ENCODE data around the gene NEURL3.
A peak's percentile ranks its signal among the peaks of the same experiment; 100 is the strongest.
"Not testable (repeated sequence)": the region's sequence is repeated elsewhere in the genome, so short reads cannot be mapped to it uniquely, and the experiment has no call there.

The NEURL3 gene

DNA sequence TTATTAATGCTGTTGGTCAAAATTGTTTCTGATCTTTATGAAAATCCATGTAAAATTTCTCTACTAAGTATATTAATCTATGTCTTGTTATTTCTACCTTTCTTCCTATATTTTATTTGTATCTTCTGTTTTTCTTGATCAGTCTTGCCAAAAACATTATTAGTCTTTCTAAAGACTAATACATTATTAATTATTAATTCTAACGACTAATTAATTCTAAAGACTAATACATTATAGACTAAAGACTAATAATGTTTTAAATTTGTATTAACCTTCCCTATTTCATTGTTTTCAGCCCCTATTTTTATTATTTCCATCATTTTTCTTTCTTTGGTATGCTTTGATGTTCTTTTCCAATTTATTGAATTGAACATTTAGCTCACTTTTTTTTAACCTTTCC lies 27.7 kb downstream of the NEURL3 start:
- DNase-seq = no peak

DNA sequence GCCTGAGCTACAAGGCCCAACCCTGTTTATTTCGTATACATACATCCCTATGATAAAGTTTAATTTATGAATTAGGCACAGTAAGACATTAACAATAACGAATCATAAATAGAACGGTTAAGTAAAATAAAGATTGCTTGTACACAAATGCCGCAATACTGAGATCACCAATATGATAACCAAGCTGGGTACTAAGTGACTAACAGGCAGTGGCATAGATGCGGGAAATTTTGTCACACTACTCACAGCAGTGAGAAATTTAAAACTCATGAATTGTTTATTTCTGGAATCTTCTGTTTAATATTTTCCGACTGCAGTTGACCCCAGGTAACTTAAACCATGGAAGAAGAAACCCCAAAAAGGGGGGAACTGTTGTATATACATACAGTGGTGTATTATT lies 33.4 kb downstream of the NEURL3 start:
- no peak for DNase-seq

DNA sequence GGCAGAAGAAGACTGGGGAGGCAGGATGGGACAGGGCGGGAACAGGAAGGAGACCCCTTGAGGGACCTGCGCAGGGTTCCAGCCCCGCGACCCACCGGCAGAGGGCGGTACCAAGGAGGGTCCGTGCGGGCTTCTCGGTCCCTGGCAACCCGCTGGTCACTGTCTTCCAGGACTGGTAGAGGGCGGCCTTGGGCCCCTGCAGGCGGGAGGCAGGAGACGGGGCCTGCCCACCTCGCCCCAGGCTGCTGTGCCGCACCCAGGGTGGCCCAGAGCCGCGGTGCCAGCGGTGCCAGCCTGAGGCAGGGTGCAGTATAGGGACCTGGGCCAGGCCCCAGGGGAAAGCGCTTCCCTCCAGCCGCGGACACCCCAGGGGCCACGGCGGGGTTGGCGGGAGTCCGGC lies 34.5 kb downstream of the NEURL3 start:
- no peak for DNase-seq

DNA sequence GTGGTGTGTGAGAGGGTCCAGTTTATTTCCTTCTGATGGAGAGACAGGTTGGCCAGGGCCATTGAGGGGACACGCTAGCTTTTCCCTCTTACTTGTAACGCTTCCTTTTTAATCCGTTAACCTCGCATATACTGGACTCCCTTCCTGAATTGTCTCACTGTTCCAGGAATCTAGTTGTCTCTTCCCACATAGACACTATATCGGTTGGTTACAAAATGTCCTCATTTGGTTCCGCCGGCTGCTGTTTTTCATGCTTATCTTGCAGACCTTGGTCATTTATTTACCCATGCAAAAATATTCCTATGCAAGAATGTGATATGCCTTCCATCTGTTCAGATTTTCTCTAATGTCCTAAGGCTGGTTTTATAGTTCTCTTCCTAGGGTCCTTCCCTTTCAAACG lies 35.0 kb downstream of the NEURL3 start:
- peak; percentile 94 for DNase-seq

DNA sequence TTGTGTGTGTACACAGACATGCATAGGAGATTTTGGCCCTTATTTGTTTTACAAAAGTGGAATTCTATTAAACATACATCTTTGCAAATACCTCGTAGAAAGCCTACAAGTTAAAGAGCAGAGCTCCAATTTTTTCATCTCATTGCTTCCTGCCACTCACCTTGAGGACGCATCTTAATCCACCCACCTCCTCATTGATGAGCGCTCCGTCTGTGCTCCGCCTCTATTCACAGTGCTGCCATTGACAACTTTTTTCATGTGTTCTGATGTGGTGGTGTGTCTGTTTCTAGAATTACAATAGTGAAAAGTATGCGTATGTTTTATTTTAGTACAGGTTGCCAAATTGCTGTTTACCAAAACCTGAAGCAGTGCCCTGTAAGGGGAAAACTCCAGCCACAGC lies 36.3 kb downstream of the NEURL3 start:
- peak; percentile 27 for DNase-seq

DNA sequence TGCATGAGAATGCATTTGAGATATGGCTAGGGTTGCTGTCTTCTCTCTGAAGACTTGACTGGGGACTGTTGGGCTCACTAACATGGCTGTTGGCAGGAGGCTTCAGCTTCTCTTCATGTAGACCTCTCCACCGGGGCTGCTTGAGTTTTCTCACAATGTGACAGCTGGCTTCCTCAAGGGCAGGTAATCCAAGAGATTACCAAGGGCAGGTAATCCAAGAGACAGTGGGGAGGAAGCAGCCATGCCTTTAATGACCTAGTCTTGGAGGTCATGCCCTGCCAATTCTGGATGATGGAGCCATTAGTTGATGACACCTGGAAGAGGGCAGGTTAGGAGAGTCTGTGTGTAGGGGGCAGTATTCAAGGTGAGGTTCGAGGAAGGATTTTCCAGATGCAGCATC lies 40.5 kb downstream of the NEURL3 start:
- DNase-seq = no peak

DNA sequence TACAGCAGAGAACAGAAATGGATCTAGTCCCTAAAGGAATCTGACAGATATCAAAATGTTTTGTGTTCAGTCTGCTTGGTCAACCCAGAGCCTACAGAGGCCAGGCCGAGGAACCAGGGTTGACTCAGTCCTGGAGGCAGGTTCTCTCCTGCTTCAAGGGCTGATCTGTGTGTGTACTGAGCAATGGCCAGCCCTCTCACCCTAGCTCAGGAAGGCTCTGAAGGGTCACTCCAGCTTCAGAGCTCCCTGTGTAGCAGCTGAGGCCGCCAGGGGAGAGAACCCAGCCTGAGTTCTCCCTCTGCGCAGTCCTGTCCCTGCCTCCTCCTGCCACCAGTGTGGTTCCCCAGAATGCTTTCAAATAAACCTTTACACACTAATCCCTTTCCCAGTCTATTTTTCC lies 41.1 kb downstream of the NEURL3 start:
- no peak for DNase-seq

DNA sequence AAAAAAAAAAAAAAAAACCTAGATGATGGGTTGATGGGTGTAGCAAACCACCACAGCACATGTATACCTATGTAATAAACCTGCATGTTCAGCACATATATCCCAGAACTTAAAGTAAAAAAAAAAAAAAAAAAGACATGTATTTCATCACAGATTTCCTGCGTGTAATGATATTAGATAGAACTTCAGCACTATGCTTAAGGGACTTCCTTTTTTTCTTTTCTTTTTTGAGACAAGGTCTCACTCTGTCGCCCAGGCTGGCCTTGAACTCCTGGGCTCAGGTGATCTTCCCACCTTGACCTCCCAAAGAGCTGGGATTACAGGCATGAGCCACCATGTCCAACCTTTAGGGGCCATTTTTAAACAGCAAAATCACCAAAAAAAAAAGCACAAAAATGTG lies 42.0 kb downstream of the NEURL3 start:
- no peak for DNase-seq

DNA sequence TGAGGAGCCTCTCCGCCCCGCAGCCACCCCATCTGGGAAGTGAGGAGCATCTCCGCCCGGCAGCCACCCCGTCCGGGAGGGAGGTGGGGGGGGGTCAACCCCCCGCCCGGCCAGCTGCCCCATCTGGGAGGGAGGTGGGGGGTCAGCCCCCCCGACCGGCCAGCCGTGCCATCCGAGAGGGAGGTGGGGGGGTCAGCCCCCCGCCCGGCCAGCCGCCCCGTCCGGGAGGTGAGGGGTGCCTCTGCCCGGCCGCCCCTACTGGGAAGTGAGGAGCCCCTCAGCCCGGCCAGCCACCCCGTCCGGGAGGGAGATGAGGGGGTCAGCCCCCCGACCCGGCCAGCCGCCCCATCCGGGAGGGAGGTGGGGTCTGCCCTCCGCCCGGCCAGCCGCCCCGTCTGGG lies 43.5 kb downstream of the NEURL3 start:
- not testable (repeated sequence) for DNase-seq

DNA sequence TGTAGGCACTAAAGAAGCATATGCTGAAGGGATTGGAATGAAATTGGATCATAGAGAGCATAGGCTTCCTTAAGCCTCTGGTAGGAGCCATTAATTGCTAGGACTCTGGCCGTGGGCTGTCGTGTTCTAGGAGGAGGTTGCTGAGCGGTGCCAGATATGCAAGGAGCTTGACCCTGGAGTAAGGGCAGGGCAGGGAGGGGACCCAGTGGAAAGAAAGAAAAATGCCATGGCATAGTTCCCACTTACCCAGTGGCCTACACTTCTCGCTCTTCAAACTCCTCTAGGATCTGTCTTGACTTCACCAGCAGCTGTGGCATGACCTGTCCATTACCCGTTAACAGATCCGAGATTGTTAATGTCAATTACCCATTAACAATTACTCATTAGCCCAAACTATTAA lies 53.1 kb downstream of the NEURL3 start:
- no peak for DNase-seq

DNA sequence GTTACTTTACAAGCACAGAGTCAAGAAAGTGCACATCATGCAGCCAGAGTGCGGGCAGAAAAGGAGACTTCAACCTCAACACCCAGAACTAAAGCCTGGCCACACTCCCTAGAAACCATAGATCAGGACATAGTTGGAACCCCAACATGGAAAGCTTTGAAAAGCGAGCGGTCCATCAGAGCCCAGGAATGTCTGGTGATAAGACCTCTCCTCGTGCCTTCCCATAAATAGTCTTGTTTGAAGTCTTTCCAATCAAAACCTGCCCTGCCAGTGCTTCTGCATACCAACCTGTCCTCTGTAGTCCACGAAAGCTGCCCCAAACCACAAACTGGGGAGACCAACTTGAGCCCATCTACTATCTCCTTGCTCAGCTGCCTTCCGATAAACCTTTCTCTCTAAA lies 55.5 kb downstream of the NEURL3 start:
- DNase-seq = no peak

DNA sequence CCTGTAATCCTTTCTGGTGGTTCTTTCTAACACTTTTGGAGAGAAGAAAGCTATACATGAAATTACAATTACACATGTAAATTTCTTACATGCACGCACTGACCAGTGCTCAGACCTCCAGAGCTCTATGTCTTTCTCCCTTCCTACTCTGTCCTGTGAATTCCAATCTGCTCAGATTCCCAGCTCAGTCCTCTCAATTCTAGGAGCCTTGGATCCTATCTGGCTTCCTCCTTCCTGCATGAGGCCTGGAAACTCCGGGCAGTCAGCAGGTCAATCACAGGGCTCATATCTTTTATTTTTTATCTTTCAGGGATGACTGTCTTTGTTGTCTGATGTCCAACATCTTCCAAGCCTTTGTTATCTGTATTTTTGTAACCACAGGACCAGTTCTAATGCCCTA lies 56.0 kb downstream of the NEURL3 start:
- no peak for DNase-seq

DNA sequence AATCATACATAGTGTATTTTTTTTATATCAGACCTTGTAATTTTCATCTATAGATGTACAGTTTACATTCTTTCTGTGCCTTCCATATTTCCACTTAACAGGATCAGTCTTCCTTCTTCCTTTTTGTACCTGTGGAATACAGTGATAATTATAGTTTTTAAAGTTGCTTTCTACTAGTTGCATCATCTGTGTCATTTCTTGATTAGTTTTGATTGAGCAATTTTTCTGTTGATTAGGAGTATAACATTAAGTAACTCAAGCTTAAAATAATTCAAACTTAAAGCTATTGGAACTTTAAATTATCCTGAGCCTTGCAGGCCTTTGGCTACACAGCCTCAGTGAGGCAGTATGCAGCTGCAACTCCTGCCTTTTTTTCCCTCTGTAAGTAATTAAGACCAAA lies 57.4 kb downstream of the NEURL3 start:
- no peak for DNase-seq

Data from NCI-H526 treated with DMSO at 0.1 percent for 48 hours (cell line).